IPS-18c (cell line): ENCODE measurements around the gene DNTT.

ENCODE experiments used
- H3K4me3 ChIP-seq: 2 replicates; pipeline ENCODE4 v1.7.0; 2013; ENCODE audit warnings: low read depth, mild to moderate bottlenecking, low read length, moderate library complexity; ENCODE audit not compliant: insufficient read depth
- H3K9me3 ChIP-seq: one replicate; pipeline ENCODE4 v1.6.1; 2013; ENCODE audit warnings: mild to moderate bottlenecking, low read length, moderate library complexity; ENCODE audit not compliant: control insufficient read depth, insufficient read depth

The DNTT gene

DNA sequence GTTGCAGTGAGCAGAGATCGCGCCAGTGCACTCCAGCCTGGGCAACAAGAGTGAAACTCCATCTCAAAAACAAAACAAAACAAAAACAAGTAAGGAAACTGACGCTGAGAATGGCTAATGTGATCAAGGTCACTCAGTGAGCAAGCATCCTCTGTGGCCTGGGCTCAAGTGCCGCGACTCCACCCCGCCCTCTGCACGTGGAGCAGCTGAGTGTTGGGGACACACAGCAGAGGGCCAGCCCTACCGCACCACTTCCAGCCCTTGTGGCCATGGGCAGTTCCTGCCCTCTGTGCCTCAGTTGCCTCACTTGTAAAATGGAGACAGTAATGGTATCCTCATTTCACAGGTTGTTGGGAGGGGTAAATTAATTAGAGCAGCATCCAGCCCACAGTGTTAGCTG lies 75.5 kb downstream of the DNTT start:
- peaks cover 2% of the 10 kb centered on the region for H3K9me3 ChIP-seq
- no peak overlapping the region for H3K4me3 ChIP-seq

DNA sequence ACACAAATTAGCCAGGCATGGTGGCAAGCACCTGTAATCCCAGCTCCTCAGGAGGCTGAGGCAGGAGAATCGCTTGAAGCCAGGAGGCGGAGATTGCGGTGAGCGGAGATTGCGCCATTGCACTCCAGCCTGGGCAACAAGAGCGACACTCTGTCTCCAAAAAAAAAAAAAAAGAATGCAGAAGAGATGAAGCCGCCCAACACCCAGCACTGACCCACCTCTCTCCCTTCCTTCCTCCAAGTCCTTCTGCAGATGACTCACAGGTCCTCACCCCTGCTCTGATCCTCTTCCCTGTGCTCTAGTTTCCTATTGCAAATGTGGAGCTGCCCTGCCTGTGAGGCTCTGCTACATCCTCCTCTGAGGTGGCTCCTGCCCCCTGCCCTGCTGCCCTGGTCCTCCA lies 76.6 kb downstream of the DNTT start:
- Histone ChIP-seq H3K9me3 (peaks cover 2% of the 10 kb centered on the region), H3K4me3 (no peak overlapping the region)

DNA sequence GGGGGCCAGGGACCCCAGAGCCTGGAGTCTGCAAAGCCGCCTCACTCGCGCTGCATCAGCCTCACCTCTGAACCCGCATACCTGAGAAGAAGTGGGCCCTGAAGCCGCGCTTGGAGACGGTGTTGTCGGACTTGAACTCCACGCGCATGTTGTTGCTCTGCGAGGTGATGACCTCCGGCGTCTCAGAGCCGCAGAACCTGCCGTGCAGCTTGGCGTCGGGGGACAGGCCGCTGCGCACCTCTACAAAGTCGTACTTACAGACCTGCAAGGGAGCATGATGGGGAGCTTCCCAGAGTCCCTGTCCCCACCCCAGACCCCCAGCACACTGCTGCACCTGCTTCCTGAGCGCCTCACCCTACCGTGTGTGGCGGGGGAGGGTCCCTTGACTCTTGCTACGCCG lies 80.3 kb downstream of the DNTT start:
- Histone ChIP-seq H3K9me3 (peaks cover 2% of the 10 kb centered on the region), H3K4me3 (no peak overlapping the region)

DNA sequence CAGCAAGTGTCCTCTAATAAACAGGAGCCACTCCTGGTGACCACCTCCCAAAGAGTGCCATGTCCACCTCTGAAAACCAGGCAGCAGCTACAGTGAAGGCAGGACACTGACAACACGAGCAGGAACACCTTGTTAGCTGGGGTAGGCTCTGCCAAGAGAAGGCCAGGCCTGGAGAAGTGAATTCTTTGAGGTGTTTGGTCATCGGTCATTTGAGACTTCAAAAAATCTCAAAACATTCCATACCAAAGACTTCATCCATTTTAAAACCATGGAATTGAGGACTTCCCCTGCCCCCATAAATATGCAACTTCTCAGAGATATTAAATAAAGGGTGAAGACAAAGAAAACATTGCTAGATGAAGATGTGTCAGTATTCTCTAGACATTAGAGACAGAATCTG lies 82.9 kb downstream of the DNTT start:
- H3K4me3 ChIP-seq = no peak overlapping the region
- H3K9me3 ChIP-seq = peaks cover 2% of the 10 kb centered on the region

DNA sequence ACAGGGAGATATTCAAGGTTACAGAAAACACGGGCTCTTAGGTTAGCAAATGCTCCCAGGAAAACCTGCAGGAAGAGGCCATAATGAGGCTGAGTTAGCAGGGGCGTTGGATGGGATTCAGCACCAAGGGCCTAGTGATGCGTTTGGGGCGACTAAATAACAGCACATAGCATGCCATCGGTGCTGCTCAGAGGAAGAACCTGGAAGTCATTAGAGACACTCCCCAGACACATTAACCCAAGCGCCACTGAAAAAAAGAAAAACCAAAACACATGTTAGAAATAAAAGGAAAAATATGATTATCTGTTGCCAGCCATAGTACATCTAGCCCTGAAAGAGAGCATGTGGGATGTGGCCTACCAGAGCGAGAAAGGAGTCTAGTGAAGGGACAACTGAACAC lies 83.4 kb downstream of the DNTT start:
- H3K9me3 ChIP-seq = peaks cover 2% of the 10 kb centered on the region
- no peak overlapping the region for H3K4me3 ChIP-seq
